CD4-positive, alpha-beta T cell treated with Interleukin-6 at 100 ng/mL for 8 hours (primary cell): ENCODE measurements around the gene GPR151.
"Not testable (repeated sequence)": the region's sequence is repeated elsewhere in the genome, so short reads cannot be mapped to it uniquely, and the experiment has no call there.

Experiments
- DNase-seq: peaks from one replicate; pipeline ENCODE4 v3.0.0-alpha.2; 2020; ENCODE audit warnings: mixed read lengths, low spot score

Gene GPR151

GRCh38 chr5:146516151-146516475 lies at the start of gene GPR151:
Gene GPR151 (minus strand): TSS chr5:146516190. CDS start chr5:146516113, 77 bp downstream.
- DNase-seq = no peak

GRCh38 chr5:146564007-146564762 lies 48.2 kb upstream of the GPR151 start:
- no peak for DNase-seq

GRCh38 chr5:146562461-146562860 lies 46.5 kb upstream of the GPR151 start:
- DNase-seq = no peak

DNA sequence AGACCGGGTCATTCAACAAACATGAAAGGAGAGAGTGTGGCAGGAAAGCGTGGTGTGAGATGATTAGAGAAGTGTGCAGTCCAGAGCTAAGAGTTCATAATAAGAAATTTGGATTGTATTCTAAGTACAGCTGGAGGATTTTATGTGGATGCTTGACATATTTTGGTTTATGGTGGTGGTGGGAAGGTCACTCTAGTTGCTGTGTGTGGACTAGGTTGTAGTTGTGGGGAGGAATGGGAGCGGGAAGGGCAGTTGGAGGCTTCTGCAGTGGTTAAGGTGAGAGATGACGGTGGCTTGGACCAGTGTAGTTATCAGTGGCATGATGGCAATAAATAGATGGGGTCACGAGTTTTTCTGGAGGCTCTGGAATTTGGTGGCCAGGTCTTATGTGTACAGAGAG lies 45.7 kb upstream of the GPR151 start:
- no peak for DNase-seq

GRCh38 chr5:146560205-146560812 lies 44.3 kb upstream of the GPR151 start:
- no peak for DNase-seq

GRCh38 chr5:146556884-146557283 lies 40.9 kb upstream of the GPR151 start:
- not testable (repeated sequence) for DNase-seq

- no peak for DNase-seq
Measured at GRCh38 chr5:146553446-146553845, 37.5 kb upstream of the GPR151 start.

DNA sequence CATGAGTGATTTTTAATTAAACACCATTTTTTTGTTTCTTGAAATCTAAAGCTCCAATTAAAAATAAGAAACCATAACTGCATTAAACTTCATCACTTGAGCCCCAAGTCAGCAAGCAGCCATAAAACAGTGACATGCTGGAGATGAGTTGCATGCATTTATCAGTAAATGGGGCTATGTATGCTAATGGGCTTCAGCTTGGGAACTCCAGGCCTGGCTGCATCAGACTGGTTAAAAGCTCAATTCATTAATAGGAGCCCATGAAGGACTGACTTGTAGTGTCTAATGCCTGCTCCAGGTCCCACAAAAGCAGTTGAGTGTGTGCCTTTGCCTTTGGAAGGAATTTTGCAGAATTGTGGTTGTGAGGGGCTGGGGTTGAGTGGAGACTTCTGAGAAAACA lies 33.6 kb upstream of the GPR151 start:
- no peak for DNase-seq

GRCh38 chr5:146548781-146549449 lies 32.9 kb upstream of the GPR151 start:
- DNase-seq = no peak

DNA sequence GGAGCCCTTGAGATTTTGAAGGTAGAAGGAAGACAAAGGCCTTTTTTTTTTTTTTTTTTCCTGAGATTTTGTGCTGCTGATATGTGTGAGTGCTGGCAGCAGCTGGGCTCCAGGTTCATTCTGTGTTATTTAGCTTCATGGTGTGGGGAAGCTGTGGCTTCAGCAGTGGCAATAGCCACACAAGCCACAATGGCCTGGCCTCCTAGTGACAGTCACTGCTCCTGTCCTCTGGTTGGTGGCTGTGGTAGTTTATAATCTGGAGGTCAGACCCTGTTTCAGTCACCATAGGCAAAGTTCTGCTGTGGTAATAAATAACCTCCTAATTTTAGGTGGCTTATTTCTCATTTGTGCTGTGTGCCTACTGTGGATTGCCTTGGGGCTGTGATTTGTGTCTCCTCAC lies 28.2 kb upstream of the GPR151 start:
- DNase-seq = no peak

GRCh38 chr5:146541958-146542849 lies 26.2 kb upstream of the GPR151 start:
- DNase-seq = peak; percentile 55

DNA sequence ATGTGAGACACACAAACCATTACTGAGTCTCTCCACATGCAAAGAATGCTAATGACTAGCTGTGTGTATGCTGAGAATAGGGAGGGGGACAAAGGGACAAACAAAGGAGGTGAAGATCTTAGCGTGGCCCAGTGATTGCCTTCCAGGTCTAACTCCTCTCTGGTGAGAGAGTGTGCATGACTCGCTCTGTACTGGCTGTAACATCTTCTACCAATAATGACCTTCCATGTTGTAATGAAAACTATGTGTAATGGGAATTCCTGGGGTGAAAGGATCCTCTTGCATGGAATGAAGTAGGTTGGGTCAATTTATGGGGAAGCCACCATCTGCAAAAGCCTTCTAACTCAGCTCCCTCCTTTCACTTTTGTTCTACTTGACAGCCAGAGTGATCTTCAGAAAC lies 24.4 kb upstream of the GPR151 start:
- DNase-seq = no peak

GRCh38 chr5:146539973-146540372 lies 24.0 kb upstream of the GPR151 start:
- DNase-seq = no peak

GRCh38 chr5:146538432-146538831 lies 22.4 kb upstream of the GPR151 start:
- no peak for DNase-seq

- DNase-seq = no peak
Measured at GRCh38 chr5:146533882-146534281, 17.9 kb upstream of the GPR151 start.

DNA sequence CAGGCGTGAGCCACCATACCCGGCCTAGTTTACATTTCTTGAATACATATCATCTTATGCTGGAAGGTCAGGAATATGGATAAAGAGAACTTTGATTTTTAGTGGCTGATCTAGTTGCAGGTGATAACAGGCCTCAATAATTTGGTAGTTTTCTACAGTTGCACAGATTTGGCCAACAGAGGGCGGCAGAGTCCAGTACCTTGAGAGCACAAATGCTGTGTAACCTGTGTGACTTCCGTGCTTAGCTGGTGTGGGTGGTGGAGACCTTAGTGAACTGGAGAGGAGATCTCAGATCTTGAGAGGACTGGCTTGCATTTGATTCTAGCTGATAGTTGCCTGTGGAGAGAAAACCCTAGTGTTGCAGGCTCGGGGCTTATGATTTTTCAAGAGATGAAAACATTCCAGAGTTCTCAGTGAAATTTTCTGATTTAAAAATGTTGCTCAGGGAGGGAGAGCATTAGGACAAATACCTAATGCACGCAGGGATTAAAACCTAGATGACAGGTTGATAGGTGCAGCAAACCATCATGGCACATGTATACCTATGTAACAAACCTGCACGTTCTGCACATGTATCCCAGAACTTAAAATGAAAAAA lies 17.4 kb upstream of the GPR151 start:
- DNase-seq = peak; percentile 64

DNA sequence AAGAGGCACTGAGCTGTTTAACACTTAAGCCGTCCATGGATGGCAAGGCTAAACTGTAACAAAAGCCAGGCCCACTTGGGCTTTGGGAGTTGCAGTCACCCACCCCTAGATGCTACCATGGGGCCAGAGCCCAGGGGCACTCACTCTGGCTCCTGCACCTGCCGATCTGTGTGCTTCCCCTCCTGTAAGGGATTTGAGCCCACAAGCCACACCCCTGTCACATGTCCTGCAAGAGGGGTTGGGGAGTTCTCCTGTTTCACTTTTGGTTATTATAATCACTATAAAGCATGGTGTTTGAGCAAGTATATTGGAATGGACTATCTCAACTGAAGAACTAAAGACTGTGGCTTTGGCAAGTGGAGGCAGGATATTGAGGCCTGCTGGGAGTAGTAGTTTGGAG lies 14.0 kb upstream of the GPR151 start:
- DNase-seq = no peak

DNA sequence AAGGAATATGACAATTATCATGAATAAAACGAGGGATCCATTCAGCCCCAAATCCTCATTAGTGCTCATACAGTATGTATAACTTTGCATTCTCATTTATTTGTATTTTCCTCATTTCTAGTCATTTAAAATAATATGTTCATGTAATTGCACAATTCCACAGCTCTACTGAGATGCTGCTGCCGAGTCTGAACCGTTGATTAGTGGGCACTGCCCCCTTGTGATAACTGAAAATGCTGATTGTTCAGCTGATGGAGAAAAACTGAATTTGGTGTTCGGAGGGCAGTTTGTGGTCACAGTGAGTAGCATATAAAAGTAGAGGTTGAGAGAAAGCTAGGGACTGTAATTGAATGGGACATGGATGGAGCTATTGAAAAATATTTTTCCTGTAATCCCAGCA lies 12.2 kb upstream of the GPR151 start:
- no peak for DNase-seq

GRCh38 chr5:146527785-146528184 lies 11.8 kb upstream of the GPR151 start:
- no peak for DNase-seq

DNA sequence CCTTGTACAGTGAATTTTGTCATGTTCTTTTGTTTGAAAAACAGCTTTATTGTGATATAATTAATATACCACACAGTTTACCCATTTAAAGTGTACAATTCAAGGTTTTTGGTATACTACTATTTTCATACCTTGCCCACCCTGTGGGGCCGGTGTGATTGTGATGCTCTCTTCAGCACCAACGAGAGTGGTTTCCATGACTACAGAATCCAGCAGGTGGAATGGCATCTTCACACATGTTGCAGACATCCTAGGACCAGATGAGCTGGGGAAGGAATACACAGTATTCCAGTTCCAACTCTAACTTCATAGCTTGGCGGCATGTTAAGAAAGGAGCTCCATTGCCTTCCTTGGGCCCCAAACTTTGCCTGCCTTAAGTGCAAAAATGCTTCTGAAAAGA lies 7.7 kb upstream of the GPR151 start:
- DNase-seq = no peak

GRCh38 chr5:146521403-146522106 lies 5.6 kb upstream of the GPR151 start:
- DNase-seq = no peak
